CD14-positive monocyte (primary cell): Measurements from ENCODE around the gene PGA5. TPM values are rescaled to one million over a fixed set of nuclear protein-coding genes. Genes with fewer than 3 reads are reported as not detected.

Experiments
- DNase-seq, 3 donors: peaks; one replicate each; pipeline ENCODE4 v3.0.0-alpha.2; 2011 to 2022
- H2AFZ ChIP-seq: 2 replicates; pipeline ENCODE4 v1.6.0; 2012; ENCODE audit warnings: mild to moderate bottlenecking, low read depth, low read length, inconsistent platforms; ENCODE audit not compliant: insufficient read depth, poor library complexity, severe bottlenecking
- H3K27ac ChIP-seq, 2 donors: 1 replicate in 1 of 2; 2 replicates in 1 of 2; pipeline ENCODE4 v1.5.1; 2012 to 2013; ENCODE audit warnings: low read length in 2 of 2, control low read depth in 1 of 2, inconsistent platforms in 1 of 2, low read depth in 1 of 2, mild to moderate bottlenecking in 1 of 2
- H3K27me3 ChIP-seq, 2 donors: one replicate each; pipeline versions ENCODE4 v1.6.0 to v1.6.1; 2011 to 2013; ENCODE audit warnings: low read length in 2 of 2; ENCODE audit not compliant: control insufficient read depth in 2 of 2, insufficient read depth in 2 of 2
- H3K36me3 ChIP-seq, 2 donors: replicated peaks in 1 of 2; 1 replicate in 1 of 2; 2 replicates in 1 of 2; pipeline versions ENCODE4 v1.5.1 to v1.6.1; 2012 to 2013; ENCODE audit warnings: low read length in 2 of 2, control low read depth in 1 of 2, inconsistent platforms in 1 of 2, mild to moderate bottlenecking in 1 of 2; ENCODE audit not compliant: insufficient read depth in 2 of 2, control insufficient read depth in 1 of 2
- H3K4me1 ChIP-seq, 2 donors: 1 replicate in 1 of 2; 2 replicates in 1 of 2; pipeline versions ENCODE4 v1.5.1 to v1.6.1; 2012 to 2013; ENCODE audit warnings: low read length in 2 of 2, control low read depth in 1 of 2, inconsistent platforms in 1 of 2, mild to moderate bottlenecking in 1 of 2, moderate library complexity in 1 of 2; ENCODE audit not compliant: insufficient read depth in 2 of 2, control insufficient read depth in 1 of 2
- H3K4me2 ChIP-seq: replicated peaks from 2 replicates; pipeline ENCODE3; 2012; ENCODE audit warnings: low read length, moderate library complexity, mild to moderate bottlenecking; ENCODE audit not compliant: poor library complexity, severe bottlenecking; ENCODE audit errors: extremely low read depth
- H3K4me3 ChIP-seq, 3 experiments: fragments of 200-600 bp in 1 of 3; sonication (generic) in 1 of 3; replicated peaks in 1 of 3; 1 replicate in 2 of 3; 2 replicates in 1 of 3; pipeline ENCODE4 v1.5.1; 2011 to 2013; ENCODE audit warnings: low read length in 3 of 3, mild to moderate bottlenecking in 3 of 3, control low read depth in 2 of 3, low read depth in 2 of 3, inconsistent platforms in 1 of 3, moderate library complexity in 1 of 3
- H3K79me2 ChIP-seq: 2 replicates; pipeline ENCODE4 v1.6.0; 2012; ENCODE audit warnings: mild to moderate bottlenecking, control low read depth, inconsistent platforms, low read length, moderate library complexity; ENCODE audit not compliant: insufficient read depth
- H3K9ac ChIP-seq: 2 replicates; pipeline ENCODE4 v1.6.0; 2017; ENCODE audit warnings: low read length, mild to moderate bottlenecking; ENCODE audit not compliant: insufficient read depth, poor library complexity, severe bottlenecking
- H3K9me3 ChIP-seq, 2 donors: replicated peaks in 1 of 2; 1 replicate in 1 of 2; 2 replicates in 1 of 2; pipeline versions ENCODE4 v1.5.1 to v1.6.1; 2012 to 2013; ENCODE audit warnings: low read length in 2 of 2, control low read depth in 1 of 2; ENCODE audit not compliant: control insufficient read depth in 1 of 2, insufficient read depth in 1 of 2
- H4K20me1 ChIP-seq: 2 replicates; pipeline ENCODE4 v1.6.0; 2012; ENCODE audit warnings: mild to moderate bottlenecking, low read length, control low read depth, moderate library complexity; ENCODE audit not compliant: insufficient read depth
- H3K27ac Mint-ChIP-seq, 7 donors: one replicate each; pipeline ENCODE4 v1.8.0; 2020; ENCODE audit warnings: mild to moderate bottlenecking in 7 of 7, mixed read lengths in 7 of 7, moderate library complexity in 6 of 7, inconsistent platforms in 2 of 7
- H3K27me3 Mint-ChIP-seq, 3 donors: one replicate each; pipeline ENCODE4 v1.8.0; 2021 to 2022; ENCODE audit warnings: low read depth in 3 of 3, mild to moderate bottlenecking in 3 of 3, mixed read lengths in 3 of 3, moderate library complexity in 3 of 3, inconsistent platforms in 1 of 3
- H3K36me3 Mint-ChIP-seq, 2 donors: one replicate each; pipeline ENCODE4 v1.8.0; 2020; ENCODE audit warnings: mixed read lengths in 2 of 2, inconsistent platforms in 1 of 2, mild to moderate bottlenecking in 1 of 2
- H3K4me1 Mint-ChIP-seq: one replicate; pipeline ENCODE4 v1.8.0; 2020; ENCODE audit warnings: mild to moderate bottlenecking, mixed read lengths
- H3K4me3 Mint-ChIP-seq, 2 donors: one replicate each; pipeline ENCODE4 v1.8.0; 2020; ENCODE audit warnings: mild to moderate bottlenecking in 2 of 2, mixed read lengths in 2 of 2, moderate library complexity in 1 of 2
- H3K9me3 Mint-ChIP-seq, 7 donors: one replicate each; pipeline ENCODE4 v1.8.0; 2020 to 2022; ENCODE audit warnings: mixed read lengths in 7 of 7, mild to moderate bottlenecking in 6 of 7, moderate library complexity in 6 of 7, inconsistent platforms in 2 of 7
- CTCF ChIP-seq: fragments of 200-600 bp; IDR thresholded peaks from one replicate; pipeline ENCODE4 v1.8.0; 2022; ENCODE audit warnings: antibody characterized with exemption, mild to moderate bottlenecking
- WGBS: methylation state at CpG from one replicate; pipeline ENCODE4 v1.1.5; 2013; ENCODE audit warnings: missing lambda C conversion rate; ENCODE audit not compliant: insufficient coverage; 5-methylcytosine and 5-hydroxymethylcytosine counted together
- intact Hi-C, 2 donors: fragments of 100-400 bp; cut with micrococcal nuclease; formaldehyde crosslinking; loops; one replicate each; pipeline versions ENCODE4 v1.15.0 to v1.15.1; 2023
- polyA plus RNA-seq, 3 donors: library from polyadenylated mRNA; depleted of rRNA in 1 of 3; unstranded in 2 of 3; stranded (reverse) in 1 of 3; fragments of 300-500 nt in 2 of 3; fragments of >200 nt in 1 of 3; fragmentation: Illumina TruSeq in 2 of 3; gene quantifications; 1 replicate in 2 of 3; 2 replicates in 1 of 3; pipeline ENCODE4 v1.2.3, GENCODE V29; 2012 to 2021

The PGA5 gene
- polyA plus RNA-seq, 3 donors = 1.0 to 3.6 (median 2.0) TPM

- Histone ChIP-seq H4K20me1 (no peaks in the 10 kb centered on the region), H3K4me3 (no peak overlapping the region), H3K4me1 (no peaks in the 10 kb centered on the region), H3K27ac (no peak overlapping the region), H3K4me2 (no peak overlapping the region), H3K36me3 (no peaks in the 10 kb centered on the region), H3K27me3 (no peaks in the 10 kb centered on the region), H2AFZ (no peak overlapping the region), H3K79me2 (no peaks in the 10 kb centered on the region), H3K9me3 (no peaks in the 10 kb centered on the region), H3K9ac (no peak overlapping the region)
- H3K4me1 Mint-ChIP-seq = no peaks in the 10 kb centered on the region
- no peak overlapping the region for H3K27ac Mint-ChIP-seq
- intact Hi-C loops = no loop called here
- 98% methylated on average over 4 of the region's 6 CpGs for WGBS
- H3K36me3 Mint-ChIP-seq = no peaks in the 10 kb centered on the region
- H3K9me3 Mint-ChIP-seq = peaks cover 0 to 2% (median 0%) of the 10 kb centered on the region in 7 donors
- no peak overlapping the region for H3K4me3 Mint-ChIP-seq
- TF ChIP-seq CTCF = no peak
- H3K27me3 Mint-ChIP-seq = peaks cover 0 to 4% (median 3%) of the 10 kb centered on the region in 3 donors
- DNase-seq = no peak
Observed at GRCh38 chr11:61267437-61267841, 26.5 kb downstream of the PGA5 start.

- Histone ChIP-seq H3K4me1 (no peaks in the 10 kb centered on the region), H3K27ac (no peak overlapping the region), H3K4me3 (no peak overlapping the region), H3K36me3 (no peaks in the 10 kb centered on the region), H3K9me3 (no peaks in the 10 kb centered on the region), H3K79me2 (no peaks in the 10 kb centered on the region), H3K4me2 (no peak overlapping the region), H3K27me3 (no peaks in the 10 kb centered on the region), H3K9ac (no peak overlapping the region), H4K20me1 (no peaks in the 10 kb centered on the region), H2AFZ (no peak overlapping the region)
- Mint-ChIP-seq H3K36me3 (no peaks in the 10 kb centered on the region), H3K27me3 (peaks cover 0 to 4% (median 3%) of the 10 kb centered on the region in 3 donors), H3K4me1 (no peaks in the 10 kb centered on the region), H3K9me3 (peaks cover 0 to 2% (median 0%) of the 10 kb centered on the region in 7 donors), H3K4me3 (no peak overlapping the region), H3K27ac (no peak overlapping the region)
- intact Hi-C loops = no loop called here
- no peak for TF ChIP-seq CTCF
- DNase-seq = no peak
- WGBS = 89% methylated on average over 9 of the region's 15 CpGs
Observed at GRCh38 chr11:61268588-61269250, 27.7 kb downstream of the PGA5 start.
